Astrocyte (in vitro differentiated cells and primary cell): Measurements from ENCODE around the gene GRM7.
A peak's percentile ranks its signal among the peaks of the same experiment; 100 is the strongest.

Experiments used
- CTCF ChIP-seq: IDR thresholded peaks from 2 replicates; pipeline ENCODE4 v1.5.1; 2011; ENCODE audit warnings: low read depth, mild to moderate bottlenecking, inconsistent platforms, low read length, moderate library complexity; ENCODE audit not compliant: insufficient read depth
- EZH2 ChIP-seq: IDR thresholded peaks from 2 replicates; pipeline ENCODE4 v1.6.1; 2012; ENCODE audit warnings: mild to moderate bottlenecking, low read length, inconsistent platforms; ENCODE audit not compliant: insufficient read depth

- peak; percentile 26 for TF ChIP-seq CTCF
- no peak for TF ChIP-seq EZH2
These were observed 644.2 kb downstream of the GRM7 start for GRCh38 chr3:7504886-7505775.
